GM12801 (cell line): ENCODE data around the gene SH3BP2.

Experiments used
- CTCF ChIP-seq: IDR thresholded peaks from one replicate; pipeline ENCODE4 v1.5.1; 2011; ENCODE audit warnings: control low read depth; ENCODE audit not compliant: insufficient read length; ENCODE audit errors: extremely low read depth

Gene SH3BP2

GRCh38 chr4:2757426-2757825 lies 35.5 kb upstream of the SH3BP2 start:
- no peak for TF ChIP-seq CTCF

GRCh38 chr4:2761035-2761923 lies 31.6 kb upstream of the SH3BP2 start:
- TF ChIP-seq CTCF: no peak

GRCh38 chr4:2762048-2762447 lies 30.8 kb upstream of the SH3BP2 start:
- TF ChIP-seq CTCF: no peak

- TF ChIP-seq CTCF: no peak
Measured at GRCh38 chr4:2763511-2763967, 29.3 kb upstream of the SH3BP2 start.

GRCh38 chr4:2765832-2766526 lies 26.9 kb upstream of the SH3BP2 start:
- no peak for TF ChIP-seq CTCF

- no peak for TF ChIP-seq CTCF
Measured at GRCh38 chr4:2767046-2767704, 25.7 kb upstream of the SH3BP2 start.

GRCh38 chr4:2767705-2768074 lies 25.2 kb upstream of the SH3BP2 start:
- no peak for TF ChIP-seq CTCF
